Astrocyte (in vitro differentiated cells and primary cell): Measurements from ENCODE around the gene FLT1. TPM values are rescaled to one million over a fixed set of nuclear protein-coding genes. Genes with fewer than 3 reads are reported as not detected.

ENCODE experiments used
- DNase-seq: peaks from one replicate; pipeline ENCODE4 v3.0.0-alpha.2; 2010; ENCODE audit warnings: low read depth
- FAIRE-seq: peaks from 2 replicates; lab custom pipeline; 2011; peaks lifted over from hg19 to GRCh38; lab: Jason Lieb, UNC
- H2AFZ ChIP-seq: 2 replicates; pipeline ENCODE4 v1.6.0; 2012; ENCODE audit warnings: low read depth, low read length, inconsistent platforms
- H3K27ac ChIP-seq: 2 replicates; pipeline ENCODE4 v1.5.1; 2011; ENCODE audit warnings: low read depth, low read length, inconsistent platforms
- H3K27me3 ChIP-seq: 2 replicates; pipeline ENCODE4 v1.6.0; 2011; ENCODE audit warnings: low read length, inconsistent platforms; ENCODE audit not compliant: insufficient read depth
- H3K36me3 ChIP-seq: 2 replicates; pipeline ENCODE4 v1.5.1; 2011; ENCODE audit warnings: low read length, inconsistent platforms; ENCODE audit not compliant: insufficient read depth
- H3K4me1 ChIP-seq: 2 replicates; pipeline ENCODE4 v1.5.1; 2011; ENCODE audit warnings: low read length, inconsistent platforms; ENCODE audit not compliant: insufficient read depth
- H3K4me2 ChIP-seq: 2 replicates; pipeline ENCODE4 v1.6.0; 2012; ENCODE audit warnings: low read length, inconsistent platforms
- H3K4me3 ChIP-seq: 2 replicates; pipeline ENCODE4 v1.5.1; 2011; ENCODE audit warnings: low read depth, mild to moderate bottlenecking, low read length, inconsistent platforms; ENCODE audit not compliant: insufficient read depth
- H3K79me2 ChIP-seq: 2 replicates; pipeline ENCODE4 v1.6.0; 2012; ENCODE audit warnings: mild to moderate bottlenecking, low read length, inconsistent platforms; ENCODE audit not compliant: insufficient read depth
- H3K9ac ChIP-seq: 2 replicates; pipeline ENCODE4 v1.6.0; 2012; ENCODE audit warnings: mild to moderate bottlenecking, low read length, inconsistent platforms
- H3K9me3 ChIP-seq: 2 replicates; pipeline ENCODE4 v1.5.1; 2012; ENCODE audit warnings: low read depth, mild to moderate bottlenecking, low read length, inconsistent platforms; ENCODE audit not compliant: insufficient read depth
- H4K20me1 ChIP-seq: 2 replicates; pipeline ENCODE4 v1.6.0; 2012; ENCODE audit warnings: low read length, inconsistent platforms; ENCODE audit not compliant: insufficient read depth
- H3K27ac Mint-ChIP-seq: one replicate; pipeline ENCODE4 v1.8.0; 2021; ENCODE audit warnings: mild to moderate bottlenecking, mixed read lengths; ENCODE audit not compliant: unreplicated experiment
- H3K27me3 Mint-ChIP-seq: one replicate; pipeline ENCODE4 v1.8.0; 2021; ENCODE audit warnings: low read depth, mixed read lengths; ENCODE audit not compliant: unreplicated experiment
- H3K36me3 Mint-ChIP-seq: one replicate; pipeline ENCODE4 v1.8.0; 2021; ENCODE audit warnings: low read depth, mixed read lengths; ENCODE audit not compliant: unreplicated experiment
- H3K4me1 Mint-ChIP-seq: one replicate; pipeline ENCODE4 v1.8.0; 2021; ENCODE audit warnings: low read depth, mixed read lengths; ENCODE audit not compliant: unreplicated experiment
- H3K4me3 Mint-ChIP-seq: one replicate; pipeline ENCODE4 v1.8.0; 2021; ENCODE audit warnings: mild to moderate bottlenecking, moderate library complexity, mixed read lengths; ENCODE audit not compliant: unreplicated experiment
- H3K9me3 Mint-ChIP-seq: one replicate; pipeline ENCODE4 v1.8.0; 2021; ENCODE audit warnings: mild to moderate bottlenecking, mixed read lengths; ENCODE audit not compliant: unreplicated experiment
- EZH2 ChIP-seq: IDR thresholded peaks from 2 replicates; pipeline ENCODE4 v1.6.1; 2012; ENCODE audit warnings: mild to moderate bottlenecking, low read length, inconsistent platforms; ENCODE audit not compliant: insufficient read depth
- total RNA-seq: library from RNA; stranded (reverse); gene quantifications from 2 replicates; pipeline ENCODE4 v1.2.1, GENCODE V29; 2021
- TF ChIP-seq, protein P1 (sequence below): IDR thresholded peaks from 2 replicates; pipeline ENCODE4 v1.5.1; 2011; ENCODE audit warnings: low read depth, mild to moderate bottlenecking, inconsistent platforms, low read length, moderate library complexity; ENCODE audit not compliant: insufficient read depth

The FLT1 gene
- total RNA-seq, 1 donor from 2014 or later: 7.3 TPM

DNA sequence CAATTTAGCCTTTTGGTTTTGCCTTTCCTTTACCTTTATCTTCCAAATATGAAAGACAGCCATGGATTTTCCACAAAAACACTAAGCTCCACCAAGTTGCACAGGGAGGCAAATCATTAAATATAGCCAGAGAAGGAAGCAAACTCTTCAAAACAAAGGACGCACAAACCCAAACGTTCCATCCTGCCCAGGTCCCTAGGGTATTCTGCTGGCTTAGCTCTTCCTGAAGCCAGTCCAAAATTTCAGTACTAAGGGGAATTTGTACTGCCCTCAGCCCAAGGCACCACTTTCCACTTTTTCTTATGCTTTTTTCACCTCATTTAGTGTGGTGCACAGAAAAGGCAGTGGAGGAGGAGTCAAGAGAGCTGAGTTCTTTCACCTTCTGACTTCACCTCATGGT lies 169.9 kb downstream of the FLT1 start:
- H3K9ac ChIP-seq: no peak overlapping the region
- peaks cover 2% of the 10 kb centered on the region for H3K9me3 Mint-ChIP-seq
- H3K4me2 ChIP-seq: no peak overlapping the region
- H2AFZ ChIP-seq: no peak overlapping the region
- no peaks in the 10 kb centered on the region for H3K27me3 ChIP-seq
- no peak for FAIRE-seq
- no peaks in the 10 kb centered on the region for H4K20me1 ChIP-seq
- peaks cover 4% of the 10 kb centered on the region for H3K4me1 Mint-ChIP-seq
- H3K4me3 Mint-ChIP-seq: no peak overlapping the region
- peaks cover 12% of the 10 kb centered on the region for H3K4me1 ChIP-seq
- H3K27ac Mint-ChIP-seq: no peak overlapping the region
- H3K79me2 ChIP-seq: no peaks in the 10 kb centered on the region
- DNase-seq: no peak
- H3K4me3 ChIP-seq: no peak overlapping the region
- no peaks in the 10 kb centered on the region for H3K36me3 Mint-ChIP-seq
- H3K27me3 Mint-ChIP-seq: no peaks in the 10 kb centered on the region
- H3K27ac ChIP-seq: no peak overlapping the region
- no peak for TF ChIP-seq EZH2
- TF ChIP-seq, protein P1, sequence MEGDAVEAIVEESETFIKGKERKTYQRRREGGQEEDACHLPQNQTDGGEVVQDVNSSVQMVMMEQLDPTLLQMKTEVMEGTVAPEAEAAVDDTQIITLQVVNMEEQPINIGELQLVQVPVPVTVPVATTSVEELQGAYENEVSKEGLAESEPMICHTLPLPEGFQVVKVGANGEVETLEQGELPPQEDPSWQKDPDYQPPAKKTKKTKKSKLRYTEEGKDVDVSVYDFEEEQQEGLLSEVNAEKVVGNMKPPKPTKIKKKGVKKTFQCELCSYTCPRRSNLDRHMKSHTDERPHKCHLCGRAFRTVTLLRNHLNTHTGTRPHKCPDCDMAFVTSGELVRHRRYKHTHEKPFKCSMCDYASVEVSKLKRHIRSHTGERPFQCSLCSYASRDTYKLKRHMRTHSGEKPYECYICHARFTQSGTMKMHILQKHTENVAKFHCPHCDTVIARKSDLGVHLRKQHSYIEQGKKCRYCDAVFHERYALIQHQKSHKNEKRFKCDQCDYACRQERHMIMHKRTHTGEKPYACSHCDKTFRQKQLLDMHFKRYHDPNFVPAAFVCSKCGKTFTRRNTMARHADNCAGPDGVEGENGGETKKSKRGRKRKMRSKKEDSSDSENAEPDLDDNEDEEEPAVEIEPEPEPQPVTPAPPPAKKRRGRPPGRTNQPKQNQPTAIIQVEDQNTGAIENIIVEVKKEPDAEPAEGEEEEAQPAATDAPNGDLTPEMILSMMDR: no peak
- H3K9me3 ChIP-seq: no peaks in the 10 kb centered on the region
- no peaks in the 10 kb centered on the region for H3K36me3 ChIP-seq

DNA sequence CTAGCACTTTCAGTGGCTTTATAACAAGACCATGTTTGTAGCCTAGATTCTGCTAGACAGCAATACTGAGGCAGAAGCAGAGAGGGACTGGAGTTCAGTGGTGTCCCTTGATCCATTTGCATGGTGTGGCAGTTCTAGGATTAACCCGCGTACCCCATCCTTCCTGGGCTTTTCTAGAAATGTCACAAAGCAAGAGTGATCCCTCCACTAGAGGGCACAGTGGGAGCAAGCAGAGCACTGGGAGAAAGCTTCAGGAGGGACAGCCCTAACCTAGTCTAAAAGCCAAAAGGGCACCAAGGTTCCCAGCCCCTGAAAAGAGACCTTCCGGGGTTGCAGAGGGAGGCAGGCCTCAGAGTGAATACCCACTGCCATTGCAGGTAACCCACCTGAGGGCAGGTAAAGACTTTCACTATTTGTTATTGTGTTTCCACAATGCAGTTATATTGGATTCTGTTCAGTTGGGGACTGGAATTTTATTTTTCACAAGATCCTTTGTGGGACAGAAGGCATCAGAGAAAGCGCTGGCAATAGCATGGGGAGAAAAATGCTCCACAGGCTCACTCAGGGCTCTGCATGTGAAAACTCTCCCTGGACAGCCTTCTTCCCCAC lies 170.6 kb downstream of the FLT1 start:
- H3K9me3 Mint-ChIP-seq: peaks cover 5% of the 10 kb centered on the region
- H3K36me3 ChIP-seq: no peaks in the 10 kb centered on the region
- H3K4me3 ChIP-seq: no peak overlapping the region
- H3K9me3 ChIP-seq: no peaks in the 10 kb centered on the region
- no peaks in the 10 kb centered on the region for H3K79me2 ChIP-seq
- no peaks in the 10 kb centered on the region for H3K36me3 Mint-ChIP-seq
- no peaks in the 10 kb centered on the region for H4K20me1 ChIP-seq
- no peak for DNase-seq
- TF ChIP-seq, protein P1: peak; percentile 81
- no peak for TF ChIP-seq EZH2
- H3K27me3 ChIP-seq: no peaks in the 10 kb centered on the region
- peaks cover 4% of the 10 kb centered on the region for H3K4me1 ChIP-seq
- peak; percentile 5 for FAIRE-seq
- H3K27me3 Mint-ChIP-seq: no peaks in the 10 kb centered on the region
- H3K4me2 ChIP-seq: no peak overlapping the region
- H3K27ac ChIP-seq: no peak overlapping the region
- H3K27ac Mint-ChIP-seq: no peak overlapping the region
- no peak overlapping the region for H3K4me3 Mint-ChIP-seq
- H2AFZ ChIP-seq: no peak overlapping the region
- H3K4me1 Mint-ChIP-seq: peaks cover 2% of the 10 kb centered on the region
- no peak overlapping the region for H3K9ac ChIP-seq

DNA sequence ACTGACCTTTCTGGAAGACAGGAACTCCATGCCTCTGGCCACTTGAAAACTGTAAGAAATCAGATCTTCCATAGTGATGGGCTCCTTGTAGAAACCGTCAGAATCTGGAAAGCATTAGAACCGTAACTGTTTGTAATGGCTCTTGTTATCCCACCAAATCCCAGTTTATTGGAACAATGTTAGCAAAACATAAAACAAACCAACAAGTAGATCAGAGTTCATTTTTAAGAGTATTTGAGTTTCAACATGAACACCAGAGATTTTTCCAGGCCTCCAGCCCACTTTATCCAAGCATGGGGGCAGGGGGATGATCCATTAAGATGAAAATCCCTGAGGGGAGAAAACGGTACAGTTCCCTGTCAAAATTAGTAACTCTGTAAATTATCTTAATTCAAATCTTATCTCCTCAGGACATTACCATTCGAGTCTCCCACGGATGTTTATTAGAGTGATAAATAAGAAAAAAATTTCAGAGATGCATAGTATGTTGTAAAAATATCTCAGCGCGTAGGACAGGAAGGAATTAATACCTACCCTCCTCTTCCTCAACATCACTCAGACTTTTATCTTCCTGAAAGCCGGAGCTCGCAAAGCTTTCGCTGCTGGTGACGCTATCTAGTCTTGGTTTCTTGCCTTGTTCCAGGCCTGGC lies 172.5 kb downstream of the FLT1 start:
- no peak overlapping the region for H2AFZ ChIP-seq
- H3K36me3 ChIP-seq: no peaks in the 10 kb centered on the region
- H4K20me1 ChIP-seq: no peaks in the 10 kb centered on the region
- H3K27ac ChIP-seq: no peak overlapping the region
- Mint-ChIP-seq H3K9me3 (peaks cover 4% of the 10 kb centered on the region), H3K27ac (no peak overlapping the region), H3K27me3 (no peaks in the 10 kb centered on the region), H3K4me3 (no peak overlapping the region), H3K36me3 (no peaks in the 10 kb centered on the region), H3K4me1 (no peaks in the 10 kb centered on the region)
- FAIRE-seq: peak; percentile 23
- no peaks in the 10 kb centered on the region for H3K9me3 ChIP-seq
- no peak overlapping the region for H3K4me3 ChIP-seq
- no peaks in the 10 kb centered on the region for H3K4me1 ChIP-seq
- H3K79me2 ChIP-seq: no peaks in the 10 kb centered on the region
- peak overlapping the region; percentile 34 for H3K4me2 ChIP-seq
- H3K27me3 ChIP-seq: no peaks in the 10 kb centered on the region
- no peak overlapping the region for H3K9ac ChIP-seq
- TF ChIP-seq, protein P1: no peak
- TF ChIP-seq EZH2: no peak
- peak; percentile 22 for DNase-seq
